Subcutaneous abdominal adipose tissue (tissue), 5 donors: ENCODE measurements around the gene TMEM145.
A peak's percentile ranks its signal among the peaks of the same experiment; 100 is the strongest.

Experiments used
- H3K27ac ChIP-seq: one replicate; pipeline ENCODE4 v1.7.0; 2013; ENCODE audit warnings: low read depth, mild to moderate bottlenecking, inconsistent platforms, low read length, moderate library complexity
- H3K27me3 ChIP-seq, 5 donors: one replicate each; pipeline ENCODE4 v1.7.0; 2013; ENCODE audit warnings: low read length in 5 of 5, inconsistent platforms in 1 of 5; ENCODE audit not compliant: control insufficient read depth in 5 of 5, insufficient read depth in 4 of 5
- H3K36me3 ChIP-seq, 5 donors: one replicate each; pipeline ENCODE4 v1.7.0; 2013; ENCODE audit warnings: low read length in 5 of 5; ENCODE audit not compliant: control insufficient read depth in 5 of 5, insufficient read depth in 5 of 5
- H3K4me1 ChIP-seq, 5 donors: one replicate each; pipeline ENCODE4 v1.7.0; 2013; ENCODE audit warnings: low read length in 5 of 5, mild to moderate bottlenecking in 3 of 5, moderate library complexity in 1 of 5; ENCODE audit not compliant: control insufficient read depth in 5 of 5, insufficient read depth in 5 of 5
- H3K4me3 ChIP-seq, 5 donors: one replicate each; pipeline ENCODE4 v1.7.0; 2013; ENCODE audit warnings: low read length in 5 of 5, low read depth in 1 of 5
- H3K9ac ChIP-seq, 5 donors: one replicate each; pipeline ENCODE4 v1.7.0; 2013; ENCODE audit warnings: low read length in 5 of 5, mild to moderate bottlenecking in 4 of 5, moderate library complexity in 3 of 5
- H3K9me3 ChIP-seq, 5 donors: one replicate each; pipeline ENCODE4 v1.7.0; 2013; ENCODE audit warnings: low read length in 5 of 5; ENCODE audit not compliant: control insufficient read depth in 5 of 5
- donor health status: healthy.
- donor health status: healthy.
- donor health status: healthy.
- donor health status: healthy.
- donor health status: healthy.

Gene TMEM145

DNA sequence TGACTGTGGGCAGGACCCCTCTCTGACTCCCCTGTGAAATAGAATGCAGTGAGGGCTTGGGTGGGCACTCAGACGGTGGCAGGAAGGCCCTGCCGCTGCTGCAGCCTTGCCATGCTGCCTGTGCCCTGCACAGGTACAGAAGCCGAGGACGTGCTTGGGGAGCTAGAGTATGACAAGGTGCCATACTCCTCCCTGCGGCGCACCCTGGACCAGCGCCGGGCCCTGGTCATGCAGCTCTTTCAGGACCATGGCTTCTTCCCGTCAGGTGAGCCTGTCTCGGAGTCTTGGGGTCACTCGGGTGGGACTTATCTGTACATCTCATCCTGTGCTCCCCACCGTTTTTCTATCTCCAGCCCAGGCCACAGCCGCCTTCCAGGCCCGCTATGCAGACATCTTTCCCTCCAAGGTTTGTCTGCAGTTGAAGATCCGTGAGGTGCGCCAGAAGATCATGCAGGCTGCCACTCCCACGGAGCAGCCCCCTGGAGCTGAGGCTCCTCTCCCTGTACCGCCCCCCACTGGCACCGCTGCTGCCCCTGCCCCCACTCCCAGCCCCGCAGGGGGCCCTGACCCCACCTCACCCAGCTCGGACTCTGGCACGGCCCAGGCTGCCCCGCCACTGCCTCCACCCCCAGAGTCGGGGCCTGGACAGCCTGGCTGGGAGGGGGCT lies 18.5 kb upstream of the TMEM145 start:
- no peaks in the 10 kb centered on the region for H3K9me3 ChIP-seq
- no peak overlapping the region for H3K27ac ChIP-seq
- no peak overlapping the region for H3K9ac ChIP-seq
- no peaks in the 10 kb centered on the region for H3K4me1 ChIP-seq
- peaks cover 0 to 62% (median 57%) of the 10 kb centered on the region in 5 donors for H3K36me3 ChIP-seq
- H3K27me3 ChIP-seq: no peaks in the 10 kb centered on the region
- H3K4me3 ChIP-seq: no peak overlapping the region

DNA sequence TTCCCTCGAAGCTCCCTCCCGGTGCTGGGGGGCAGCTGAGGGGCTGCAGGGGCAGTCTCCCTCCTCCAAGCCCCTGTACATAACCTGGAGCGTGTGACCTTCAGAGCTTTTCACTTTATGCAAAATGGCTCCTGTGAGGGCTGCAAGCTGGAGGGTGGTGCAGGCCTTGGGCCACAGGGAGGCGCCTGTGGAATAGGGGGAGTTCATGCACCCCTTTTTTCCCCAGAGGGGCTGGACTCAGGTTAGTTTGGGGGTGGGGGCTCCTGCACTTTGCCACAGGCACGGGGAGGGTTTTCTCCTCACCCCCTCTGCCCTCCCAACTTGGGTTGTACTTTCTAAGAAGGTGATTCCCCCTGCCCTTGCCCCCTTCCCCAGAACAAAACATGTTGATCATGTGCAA lies 17.8 kb upstream of the TMEM145 start:
- H3K4me3 ChIP-seq: no peak overlapping the region
- no peaks in the 10 kb centered on the region for H3K9me3 ChIP-seq
- no peaks in the 10 kb centered on the region for H3K4me1 ChIP-seq
- no peak overlapping the region for H3K9ac ChIP-seq
- H3K36me3 ChIP-seq: peaks cover 0 to 54% (median 50%) of the 10 kb centered on the region in 5 donors
- H3K27me3 ChIP-seq: no peaks in the 10 kb centered on the region
- H3K27ac ChIP-seq: no peak overlapping the region

DNA sequence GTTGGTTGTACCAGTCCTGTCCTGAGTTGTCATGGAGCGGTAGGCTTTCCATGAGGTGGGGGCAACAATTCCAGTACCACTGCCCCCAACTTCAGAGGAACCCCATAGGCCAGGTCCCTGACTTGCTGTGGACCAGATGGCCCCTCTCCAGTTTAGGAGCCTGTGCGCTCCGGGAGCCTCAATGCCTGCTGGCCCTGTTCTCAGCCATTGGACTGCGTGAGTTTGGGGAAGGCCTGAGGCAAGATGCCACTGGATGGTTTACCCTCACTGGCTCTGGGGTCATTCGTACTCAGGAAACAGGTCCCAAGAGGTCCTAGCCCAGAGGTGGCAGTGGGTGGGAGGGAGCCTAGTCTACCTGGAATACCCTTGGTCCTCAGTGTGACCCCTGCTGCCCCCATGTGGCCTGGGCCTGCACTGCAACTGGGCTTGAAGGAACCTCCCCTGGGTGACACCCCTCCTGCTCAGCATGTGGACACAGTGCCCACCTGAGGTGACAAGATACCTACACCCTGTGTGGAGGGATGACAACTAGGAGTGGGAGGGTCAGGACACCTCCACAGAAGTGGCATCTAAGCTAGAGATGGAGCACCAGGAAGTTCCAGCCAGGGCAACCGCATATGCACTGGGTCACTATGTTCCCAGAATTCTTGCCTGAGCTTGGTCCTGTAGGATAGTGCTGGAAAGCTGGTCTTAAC lies 17.1 kb upstream of the TMEM145 start:
- Histone ChIP-seq H3K27me3 (no peaks in the 10 kb centered on the region), H3K4me1 (no peaks in the 10 kb centered on the region), H3K27ac (no peak overlapping the region), H3K4me3 (no peak overlapping the region), H3K36me3 (peaks cover 0 to 48% (median 44%) of the 10 kb centered on the region in 5 donors), H3K9me3 (no peaks in the 10 kb centered on the region), H3K9ac (no peak overlapping the region)

DNA sequence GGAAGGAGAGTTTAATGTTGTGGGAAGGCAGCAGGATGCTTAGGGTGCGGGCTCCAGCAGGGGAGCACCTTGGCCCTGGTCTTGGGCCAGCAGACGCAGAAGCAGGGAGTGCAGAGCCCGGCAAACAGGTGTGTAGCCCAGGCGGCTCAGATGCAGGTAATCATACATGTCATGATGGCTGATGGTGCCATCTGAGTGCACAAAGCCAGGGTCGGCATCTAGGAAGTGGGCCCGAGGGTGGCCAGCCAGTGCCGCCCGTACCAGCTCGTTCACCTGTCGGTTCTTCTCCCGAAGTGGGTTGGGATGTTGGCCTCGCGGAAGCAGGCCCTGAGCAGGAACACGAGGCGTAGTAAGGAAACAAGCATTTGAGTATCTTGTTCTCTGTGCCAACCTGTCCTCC lies 16.1 kb upstream of the TMEM145 start:
- Histone ChIP-seq H3K27me3 (peaks cover 0 to 5% (median 3%) of the 10 kb centered on the region in 5 donors), H3K9ac (no peak overlapping the region), H3K9me3 (no peaks in the 10 kb centered on the region), H3K27ac (no peak overlapping the region), H3K36me3 (peaks cover 0 to 38% (median 33%) of the 10 kb centered on the region in 5 donors), H3K4me1 (peaks cover 0 to 7% (median 5%) of the 10 kb centered on the region in 5 donors), H3K4me3 (no peak overlapping the region)

DNA sequence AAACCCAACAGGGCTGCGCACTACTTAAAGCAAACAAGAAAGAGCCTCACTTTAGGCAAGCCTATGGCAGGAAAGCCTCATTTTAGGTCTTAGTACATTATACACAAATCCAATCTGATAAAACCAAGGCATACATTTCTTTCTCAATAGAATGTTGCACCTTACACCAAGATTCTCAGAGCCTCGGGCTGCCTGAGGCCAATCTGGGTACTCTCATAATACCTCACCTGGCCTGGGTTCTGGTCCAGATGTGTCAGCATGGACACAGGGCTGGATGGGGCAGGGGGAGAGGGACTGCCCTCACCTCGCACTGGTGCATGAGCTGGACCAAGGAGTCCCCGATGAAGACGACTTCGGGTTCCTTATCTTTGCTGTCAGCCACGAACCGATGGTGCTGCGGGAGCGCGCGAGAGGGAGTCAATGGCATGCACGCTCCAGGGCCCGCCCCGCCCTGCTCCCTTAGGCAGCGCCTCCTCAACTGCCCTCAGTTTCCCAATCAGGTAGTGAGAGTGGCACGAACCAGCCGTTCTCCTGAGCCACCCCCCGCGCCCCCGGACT lies 11.4 kb upstream of the TMEM145 start, which contains the start of gene PRR19:
TSS of gene PRR19 (plus strand) at position 487 of the 558 bp plus-strand sequence. CDS start 7,453 bp downstream, outside the sequence.
- peak within 1 kb of the TSS; percentile 40 to 77 (median 66) for H3K4me3 ChIP-seq
- peaks cover 0 to 12% (median 8%) of the 10 kb centered on the region in 5 donors for H3K27me3 ChIP-seq
- H3K27ac ChIP-seq: no peak within 1 kb of the TSS
- peak within 1 kb of the TSS in 3 of 5 donors; percentile 45 to 61 (median 59) for H3K9ac ChIP-seq
- no peaks in the 10 kb centered on the region for H3K9me3 ChIP-seq
- peaks cover 0 to 3% (median 0%) of the 10 kb centered on the region in 5 donors for H3K36me3 ChIP-seq
- H3K4me1 ChIP-seq: peaks cover 0 to 19% (median 16%) of the 10 kb centered on the region in 5 donors

DNA sequence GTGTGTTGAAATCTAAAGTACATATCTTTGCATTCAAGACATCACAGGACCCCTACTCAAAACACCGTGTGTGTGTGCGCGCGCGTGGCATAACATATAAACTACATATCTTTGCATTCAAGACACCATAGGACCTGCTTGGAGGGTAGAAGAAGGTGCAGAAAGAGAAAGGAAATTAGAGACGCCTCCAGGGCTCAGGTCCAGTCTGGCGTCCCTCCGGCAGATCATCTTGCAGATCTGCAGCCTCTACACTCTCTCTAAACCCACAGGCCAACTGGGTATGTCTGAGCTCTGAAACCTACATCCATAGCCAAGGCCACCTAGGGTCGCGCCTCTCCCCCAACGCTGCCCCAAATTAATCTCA lies 10.0 kb upstream of the TMEM145 start:
- Histone ChIP-seq H3K27ac (no peak overlapping the region), H3K27me3 (peaks cover 0 to 12% (median 8%) of the 10 kb centered on the region in 5 donors), H3K9ac (no peak overlapping the region), H3K4me3 (peak overlapping the region in 3 of 5 donors; percentile 40 to 77 (median 72)), H3K9me3 (no peaks in the 10 kb centered on the region), H3K36me3 (no peaks in the 10 kb centered on the region), H3K4me1 (peaks cover 0 to 19% (median 16%) of the 10 kb centered on the region in 5 donors)

DNA sequence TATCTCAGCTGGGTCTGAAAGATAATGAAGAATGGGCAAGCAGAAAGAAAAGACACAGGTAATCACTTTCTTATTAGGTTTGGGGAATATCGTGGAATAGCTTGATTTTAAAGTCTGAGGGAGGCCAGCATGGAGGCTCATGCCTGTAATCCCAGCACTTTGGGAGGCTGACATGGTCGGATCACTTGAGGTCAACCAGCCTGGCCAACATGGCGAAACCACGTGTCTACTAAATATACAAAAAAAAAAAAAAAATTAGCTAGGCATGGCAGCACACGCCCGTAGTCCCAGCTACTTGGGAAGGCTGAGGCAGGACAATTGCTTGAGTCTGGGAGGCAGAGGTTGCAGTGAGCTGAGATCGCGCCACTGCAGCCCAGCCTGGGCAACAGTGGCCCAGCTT lies 9.2 kb upstream of the TMEM145 start:
- Histone ChIP-seq H3K9ac (no peak overlapping the region), H3K4me1 (peaks cover 0 to 19% (median 16%) of the 10 kb centered on the region in 5 donors), H3K27me3 (peaks cover 0 to 12% (median 8%) of the 10 kb centered on the region in 5 donors), H3K27ac (no peak overlapping the region), H3K4me3 (no peak overlapping the region), H3K36me3 (no peaks in the 10 kb centered on the region), H3K9me3 (no peaks in the 10 kb centered on the region)

DNA sequence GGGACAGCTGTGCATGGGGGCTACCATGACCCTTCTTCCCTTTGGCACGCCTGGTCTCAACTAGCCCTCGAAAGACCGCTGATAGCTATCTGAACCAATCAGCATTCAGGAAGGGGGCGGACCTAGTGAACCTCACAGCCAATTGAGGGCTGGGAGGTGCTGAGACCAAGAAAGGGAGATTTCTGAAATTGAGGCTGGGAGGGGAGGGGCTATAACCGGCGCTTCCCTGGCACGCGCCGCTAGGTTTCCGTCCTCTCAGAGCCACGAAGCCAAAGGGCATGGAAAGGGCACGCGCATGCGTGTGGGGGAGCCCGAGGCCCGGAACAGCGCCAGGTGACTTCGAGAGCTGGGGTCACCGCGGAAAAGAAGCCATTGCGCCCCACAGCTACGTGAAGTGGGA lies 6.5 kb upstream of the TMEM145 start:
- Histone ChIP-seq H3K9me3 (no peaks in the 10 kb centered on the region), H3K27me3 (peaks cover 0 to 22% (median 11%) of the 10 kb centered on the region in 5 donors), H3K27ac (no peak overlapping the region), H3K4me3 (no peak overlapping the region), H3K36me3 (no peaks in the 10 kb centered on the region), H3K9ac (no peak overlapping the region), H3K4me1 (peaks cover 0 to 16% (median 14%) of the 10 kb centered on the region in 5 donors)

DNA sequence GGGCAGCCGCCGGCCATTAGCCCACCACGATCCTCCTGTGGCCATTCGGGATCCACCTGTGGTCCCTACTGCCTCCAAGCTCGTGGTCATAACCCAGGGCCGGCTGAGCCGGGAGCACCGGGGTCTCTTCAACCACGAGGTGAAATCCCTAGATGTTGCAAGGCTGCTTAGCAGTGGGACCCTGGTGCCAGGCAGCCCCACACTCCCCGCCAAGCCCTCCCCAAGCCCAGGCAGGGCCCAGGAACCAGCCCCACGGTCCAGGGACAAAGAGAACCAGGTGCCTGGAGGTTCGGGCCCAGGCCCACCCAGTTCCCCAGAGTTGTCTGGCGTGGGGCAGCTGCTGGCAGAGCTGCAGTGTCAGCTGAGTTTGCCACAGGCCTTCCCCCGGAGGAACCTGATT lies 3.4 kb upstream of the TMEM145 start:
- no peak overlapping the region for H3K9ac ChIP-seq
- peaks cover 0 to 12% (median 7%) of the 10 kb centered on the region in 5 donors for H3K4me1 ChIP-seq
- H3K4me3 ChIP-seq: no peak overlapping the region
- peaks cover 6 to 33% (median 25%) of the 10 kb centered on the region in 5 donors for H3K27me3 ChIP-seq
- no peak overlapping the region for H3K27ac ChIP-seq
- no peaks in the 10 kb centered on the region for H3K36me3 ChIP-seq
- no peaks in the 10 kb centered on the region for H3K9me3 ChIP-seq

DNA sequence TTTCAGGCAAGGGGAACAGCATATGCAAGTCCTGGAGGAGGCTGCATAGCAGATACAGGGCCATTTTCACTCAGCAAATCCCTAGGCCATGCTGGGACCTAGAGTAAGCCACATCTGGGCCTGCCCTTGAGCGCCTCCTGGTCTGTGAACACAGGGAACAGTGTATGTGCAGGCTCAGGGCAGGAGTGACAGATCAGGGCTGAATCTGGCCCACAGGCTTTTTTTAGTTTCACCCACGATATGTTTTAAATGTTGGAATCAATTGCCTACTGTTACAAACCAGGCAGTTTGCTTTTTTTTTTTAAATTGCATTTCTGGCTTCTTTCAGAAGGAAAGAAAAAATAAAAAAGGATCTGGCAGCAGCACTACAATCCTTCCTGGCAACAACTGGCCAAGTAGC lies 1.5 kb upstream of the TMEM145 start:
- Histone ChIP-seq H3K36me3 (no peaks in the 10 kb centered on the region), H3K4me3 (no peak overlapping the region), H3K9me3 (no peaks in the 10 kb centered on the region), H3K4me1 (peaks cover 0 to 13% (median 7%) of the 10 kb centered on the region in 5 donors), H3K27me3 (peaks cover 6 to 38% (median 29%) of the 10 kb centered on the region in 5 donors), H3K9ac (no peak overlapping the region), H3K27ac (no peak overlapping the region)
